ENCODE data around the gene FBLL1. TPM values are rescaled to one million over a fixed set of nuclear protein-coding genes. Genes with fewer than 3 reads are reported as not detected.

FBLL1 gene
- 1.8 TPM for polyA plus RNA-seq (2013, experiment 1 of 2)
- polyA plus RNA-seq (2013, experiment 2 of 2), result 2.3 TPM

DNA sequence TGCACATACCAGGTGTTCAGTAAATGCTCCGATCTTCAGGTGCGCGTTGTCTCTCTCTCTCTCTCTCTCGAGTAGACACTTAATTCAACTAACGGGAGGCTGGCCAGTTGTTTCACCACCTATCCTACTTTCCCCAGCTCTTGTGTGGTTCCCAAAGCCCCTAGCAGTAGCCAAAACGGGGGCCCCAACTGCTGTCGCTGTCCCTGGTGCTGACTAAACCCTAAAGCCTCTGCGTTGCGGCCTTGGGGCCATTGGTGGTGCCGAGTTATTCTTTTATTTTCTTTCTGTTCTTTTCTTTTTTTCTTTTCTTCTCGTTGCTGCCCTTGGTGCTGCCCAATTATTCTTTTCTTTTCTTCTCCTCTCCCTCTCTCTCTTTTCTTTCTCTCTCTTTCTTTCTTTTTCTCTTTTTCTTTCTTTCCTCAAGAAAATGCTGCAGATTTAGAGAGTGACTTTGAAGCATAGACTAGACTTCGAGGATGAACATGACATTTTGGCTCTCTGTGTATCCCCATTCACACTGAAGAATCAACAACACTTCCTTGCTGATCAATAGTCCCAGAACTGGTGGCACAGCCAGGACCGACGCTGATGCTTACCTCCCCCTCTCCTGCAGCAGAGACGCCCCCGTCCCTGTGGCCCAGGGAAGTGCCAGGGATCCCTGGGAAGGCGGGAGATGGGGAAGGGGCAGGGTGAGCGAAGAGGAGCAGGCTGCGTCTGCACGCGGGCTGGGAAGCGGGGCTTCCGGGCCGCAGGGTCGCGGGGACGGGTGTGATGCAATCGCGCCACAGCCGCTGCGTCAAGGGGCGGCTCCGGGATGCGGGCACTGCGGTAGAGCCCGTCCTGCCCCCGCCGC is at the start of gene FBLL1:
Gene FBLL1, plus strand, starts transcription at position 785 of the 853 bp plus-strand sequence. CDS start 200 bp downstream, outside the sequence.
- Histone ChIP-seq H3K9ac (ENCODE audit: low read depth, low read length) (no peak within 1 kb of the TSS), H3K4me3 (ENCODE audit: low read length) (peak within 1 kb of the TSS; percentile 54), H3K9me3 (ENCODE audit: insufficient read depth, low read depth, low read length) (no peaks in the 10 kb centered on the region), H3K36me3 (ENCODE audit: insufficient read depth, low read length) (no peaks in the 10 kb centered on the region), H3K27ac (ENCODE audit: low read depth, low read length) (no peak within 1 kb of the TSS; the same call in 1 of the 2 replicates), H3K27me3 (ENCODE audit: insufficient read depth, low read length) (peaks cover 24% of the 10 kb centered on the region), H3K4me1 (ENCODE audit: insufficient read depth, low read length) (peaks cover 9% of the 10 kb centered on the region)
- WGBS, result 12% methylated on average over 38 of the region's 38 CpGs

DNA sequence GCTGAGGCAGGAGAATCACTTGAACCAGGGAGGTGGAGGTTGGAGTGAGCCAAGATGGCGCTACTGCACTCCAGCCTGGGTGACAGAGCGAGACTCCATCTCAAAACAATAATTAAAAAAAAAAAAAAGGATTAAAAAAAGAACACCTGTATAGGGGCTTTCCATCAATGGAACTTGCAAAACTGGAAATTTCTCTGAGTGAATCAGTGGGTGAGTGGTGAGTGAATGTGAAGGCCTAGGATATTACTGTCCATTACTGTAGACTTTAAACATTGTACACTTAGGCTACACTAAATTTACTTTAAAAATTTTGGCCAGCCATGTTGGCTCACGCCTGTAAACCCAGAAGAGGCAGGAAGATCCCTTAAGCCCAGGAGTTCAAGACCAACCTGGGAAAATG is 48.5 kb upstream of the FBLL1 start:
- 87% methylated on average over 1 of the region's 3 CpGs for WGBS
- H3K9me3 ChIP-seq (ENCODE audit: insufficient read depth, low read depth, low read length), result no peaks in the 10 kb centered on the region
- no peaks in the 10 kb centered on the region for H3K36me3 ChIP-seq (ENCODE audit: insufficient read depth, low read length)
- H3K27ac ChIP-seq (ENCODE audit: low read depth, low read length), result no peak overlapping the region
- H3K9ac ChIP-seq (ENCODE audit: low read depth, low read length), result no peak overlapping the region
- H3K4me3 ChIP-seq (ENCODE audit: low read length), result no peak overlapping the region
- H3K27me3 ChIP-seq (ENCODE audit: insufficient read depth, low read length), result no peaks in the 10 kb centered on the region; the same call in 1 of the 2 replicates
- no peaks in the 10 kb centered on the region for H3K4me1 ChIP-seq (ENCODE audit: insufficient read depth, low read length)

DNA sequence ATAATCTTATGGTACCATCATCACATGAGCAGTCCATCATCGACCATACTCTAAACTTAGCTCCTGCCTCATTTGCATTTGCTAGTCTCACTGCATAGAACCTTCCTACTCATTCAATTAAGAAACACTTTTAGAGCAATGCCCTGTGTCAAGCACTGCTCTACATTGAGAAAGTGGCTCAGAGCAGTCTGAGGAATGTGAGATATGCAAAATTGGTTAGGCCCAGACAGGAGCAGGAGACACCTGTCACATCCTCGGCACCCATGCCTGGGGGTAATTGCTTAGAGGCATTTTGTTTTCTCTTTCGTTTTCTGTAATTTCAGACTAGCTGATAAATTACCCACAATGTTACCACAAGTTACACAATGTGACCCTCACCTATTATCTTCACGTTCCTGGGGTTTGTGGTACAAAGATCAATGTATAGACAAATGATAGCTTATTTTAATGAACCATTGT is 47.7 kb upstream of the FBLL1 start:
- no peak overlapping the region for H3K9ac ChIP-seq (ENCODE audit: low read depth, low read length)
- H3K4me1 ChIP-seq (ENCODE audit: insufficient read depth, low read length), result no peaks in the 10 kb centered on the region
- WGBS, result 72% methylated on average over 4 of the region's 4 CpGs

DNA sequence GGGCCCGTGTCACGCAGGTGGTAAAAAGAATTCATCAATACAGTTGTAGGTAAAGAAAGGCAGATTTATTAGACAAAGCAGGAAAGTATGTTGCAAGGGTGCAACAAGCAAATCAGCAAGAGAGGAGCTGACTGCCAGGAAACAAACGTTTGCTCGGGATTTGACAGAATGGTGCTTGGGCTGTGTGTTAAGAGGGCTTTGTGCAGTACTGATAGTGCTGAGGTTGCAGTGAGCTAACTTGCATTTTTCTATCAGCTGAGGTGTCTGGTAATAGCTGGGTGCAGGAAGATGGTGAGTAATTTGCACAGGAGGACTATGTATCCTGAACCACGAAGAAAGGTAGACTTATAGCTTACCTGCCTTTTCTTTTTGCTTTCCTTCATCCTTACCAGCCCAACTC is 46.7 kb upstream of the FBLL1 start:
- H3K9ac ChIP-seq (ENCODE audit: low read depth, low read length), result no peak overlapping the region
- H3K4me3 ChIP-seq (ENCODE audit: low read length), result no peak overlapping the region
- H3K27me3 ChIP-seq (ENCODE audit: insufficient read depth, low read length), result no peaks in the 10 kb centered on the region; the same call in 1 of the 2 replicates
- no peaks in the 10 kb centered on the region for H3K9me3 ChIP-seq (ENCODE audit: insufficient read depth, low read depth, low read length)
- 0 out of 2 replicates have a peak, but pooled peaks cover 2% of the 10 kb centered on the region for H3K4me1 ChIP-seq (ENCODE audit: insufficient read depth, low read length)
- H3K27ac ChIP-seq (ENCODE audit: low read depth, low read length), result no peak overlapping the region
- 87% methylated on average over 5 of the region's 5 CpGs for WGBS
- no peaks in the 10 kb centered on the region for H3K36me3 ChIP-seq (ENCODE audit: insufficient read depth, low read length)

More for the DNA sequence above, 47.7 kb upstream of the FBLL1 start:
- Histone ChIP-seq H3K27me3 (ENCODE audit: insufficient read depth, low read length) (no peaks in the 10 kb centered on the region; the same call in 1 of the 2 replicates), H3K4me3 (ENCODE audit: low read length) (no peak overlapping the region), H3K9me3 (ENCODE audit: insufficient read depth, low read depth, low read length) (no peaks in the 10 kb centered on the region), H3K27ac (ENCODE audit: low read depth, low read length) (no peak overlapping the region), H3K36me3 (ENCODE audit: insufficient read depth, low read length) (no peaks in the 10 kb centered on the region)

DNA sequence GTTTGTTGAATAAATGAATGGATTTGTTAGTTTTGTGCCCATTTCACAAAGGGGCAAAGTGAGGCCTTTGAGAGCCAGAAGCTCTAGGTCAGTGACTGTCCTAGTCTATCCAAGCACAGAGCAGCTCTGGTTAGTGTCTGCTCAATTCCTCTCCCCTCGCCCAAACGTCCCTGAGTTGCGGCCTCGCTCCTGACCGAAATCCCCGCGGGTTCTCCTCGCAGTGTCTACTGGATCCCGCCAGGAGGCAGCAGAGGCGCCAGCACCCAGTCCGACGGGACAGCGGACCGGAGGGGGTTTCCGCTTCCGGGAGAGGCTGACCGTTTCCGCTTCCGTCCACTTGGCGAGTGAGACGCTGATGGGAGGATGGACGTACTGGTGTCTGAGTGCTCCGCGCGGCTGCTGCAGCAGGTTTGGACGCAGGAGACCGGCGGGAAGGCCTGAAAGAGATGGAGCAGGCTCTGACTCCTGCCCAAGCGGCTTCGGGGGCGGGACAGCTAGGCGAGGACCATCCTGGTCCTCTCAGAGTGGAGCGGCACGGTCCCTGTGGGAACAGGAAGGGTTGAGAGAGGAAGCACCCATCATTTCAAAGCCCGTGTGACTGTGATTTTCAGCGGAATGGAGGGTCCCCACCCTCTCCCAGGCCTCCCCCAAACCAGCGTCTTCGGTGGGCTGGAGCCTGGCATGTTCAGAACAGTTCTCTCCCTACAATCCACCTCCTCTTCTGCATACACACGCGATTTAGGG is 42.8 kb upstream of the FBLL1 start, which contains the start of gene RARS1:
Gene RARS1, plus strand, starts transcription at position 336 of the 744 bp plus-strand sequence. Its CDS starts 28 bp downstream, at position 364.
- H3K4me1 ChIP-seq (ENCODE audit: insufficient read depth, low read length), result 0 out of 2 replicates have a peak, but pooled peaks cover 4% of the 10 kb centered on the region
- H3K9ac ChIP-seq (ENCODE audit: low read depth, low read length), result peak within 1 kb of the TSS; percentile 84
- peaks cover 37% of the 10 kb centered on the region for H3K36me3 ChIP-seq (ENCODE audit: insufficient read depth, low read length)
- no peaks in the 10 kb centered on the region; the same call in 1 of the 2 replicates for H3K27me3 ChIP-seq (ENCODE audit: insufficient read depth, low read length)
- peak within 1 kb of the TSS; percentile 93 for H3K4me3 ChIP-seq (ENCODE audit: low read length)
- H3K27ac ChIP-seq (ENCODE audit: low read depth, low read length), result peak within 1 kb of the TSS; percentile 4
- no peaks in the 10 kb centered on the region for H3K9me3 ChIP-seq (ENCODE audit: insufficient read depth, low read depth, low read length)
- 1% methylated on average over 40 of the region's 40 CpGs for WGBS

DNA sequence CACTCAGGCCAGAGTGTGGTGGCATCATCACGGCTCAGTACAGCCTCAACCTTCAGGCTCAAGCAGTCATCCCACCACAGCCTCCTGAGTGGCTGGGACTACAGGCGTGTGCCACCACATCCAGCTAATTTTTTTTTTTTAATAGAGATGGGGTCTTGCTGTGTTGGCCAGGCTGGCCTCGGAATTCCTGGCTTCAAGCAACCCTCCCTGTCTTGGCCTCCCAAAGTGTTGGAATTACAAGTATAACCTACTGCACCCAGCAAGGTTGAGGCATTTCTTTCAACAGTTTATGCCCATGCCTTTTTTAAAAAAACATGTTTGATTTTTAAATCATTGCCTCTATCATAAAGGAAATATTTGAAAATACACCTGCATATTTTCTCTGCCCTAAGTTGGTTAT is 40.0 kb upstream of the FBLL1 start:
- Histone ChIP-seq H3K27ac (ENCODE audit: low read depth, low read length) (no peak overlapping the region), H3K9me3 (ENCODE audit: insufficient read depth, low read depth, low read length) (no peaks in the 10 kb centered on the region), H3K36me3 (ENCODE audit: insufficient read depth, low read length) (peaks cover 65% of the 10 kb centered on the region), H3K27me3 (ENCODE audit: insufficient read depth, low read length) (no peaks in the 10 kb centered on the region), H3K4me3 (ENCODE audit: low read length) (no peak overlapping the region), H3K4me1 (ENCODE audit: insufficient read depth, low read length) (0 out of 2 replicates have a peak, but pooled peaks cover 4% of the 10 kb centered on the region), H3K9ac (ENCODE audit: low read depth, low read length) (no peak overlapping the region)
- 96% methylated on average over 3 of the region's 3 CpGs for WGBS

DNA sequence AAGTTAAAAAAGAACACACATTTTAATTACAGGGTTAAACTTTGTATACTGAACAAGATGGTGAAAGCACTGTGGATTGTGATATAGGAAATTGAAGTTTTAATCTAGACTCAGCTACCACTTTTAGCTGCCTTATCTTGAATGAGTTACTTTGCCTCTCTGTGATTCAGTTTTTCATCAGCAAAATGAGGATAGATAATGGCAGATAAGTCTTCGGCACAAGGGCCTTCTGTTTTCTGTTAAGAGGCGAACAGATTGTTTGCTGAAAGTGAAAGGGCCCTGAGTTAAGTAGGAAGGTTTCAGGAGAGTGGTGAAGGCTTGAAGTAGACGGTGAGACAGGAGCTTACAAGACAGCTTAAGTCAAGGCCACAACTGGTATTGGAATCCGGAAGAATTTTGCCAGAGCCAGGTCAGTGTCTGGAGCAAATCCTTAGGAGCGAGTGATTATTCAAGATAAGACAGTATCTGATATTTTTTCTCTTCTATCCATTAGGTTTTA is 35.0 kb upstream of the FBLL1 start:
- Histone ChIP-seq H3K9me3 (ENCODE audit: insufficient read depth, low read depth, low read length) (no peaks in the 10 kb centered on the region), H3K27ac (ENCODE audit: low read depth, low read length) (no peak overlapping the region), H3K27me3 (ENCODE audit: insufficient read depth, low read length) (no peaks in the 10 kb centered on the region), H3K4me1 (ENCODE audit: insufficient read depth, low read length) (no peaks in the 10 kb centered on the region), H3K4me3 (ENCODE audit: low read length) (no peak overlapping the region), H3K9ac (ENCODE audit: low read depth, low read length) (no peak overlapping the region), H3K36me3 (ENCODE audit: insufficient read depth, low read length) (peaks cover 99% of the 10 kb centered on the region)
- WGBS, result 94% methylated on average over 4 of the region's 5 CpGs

DNA sequence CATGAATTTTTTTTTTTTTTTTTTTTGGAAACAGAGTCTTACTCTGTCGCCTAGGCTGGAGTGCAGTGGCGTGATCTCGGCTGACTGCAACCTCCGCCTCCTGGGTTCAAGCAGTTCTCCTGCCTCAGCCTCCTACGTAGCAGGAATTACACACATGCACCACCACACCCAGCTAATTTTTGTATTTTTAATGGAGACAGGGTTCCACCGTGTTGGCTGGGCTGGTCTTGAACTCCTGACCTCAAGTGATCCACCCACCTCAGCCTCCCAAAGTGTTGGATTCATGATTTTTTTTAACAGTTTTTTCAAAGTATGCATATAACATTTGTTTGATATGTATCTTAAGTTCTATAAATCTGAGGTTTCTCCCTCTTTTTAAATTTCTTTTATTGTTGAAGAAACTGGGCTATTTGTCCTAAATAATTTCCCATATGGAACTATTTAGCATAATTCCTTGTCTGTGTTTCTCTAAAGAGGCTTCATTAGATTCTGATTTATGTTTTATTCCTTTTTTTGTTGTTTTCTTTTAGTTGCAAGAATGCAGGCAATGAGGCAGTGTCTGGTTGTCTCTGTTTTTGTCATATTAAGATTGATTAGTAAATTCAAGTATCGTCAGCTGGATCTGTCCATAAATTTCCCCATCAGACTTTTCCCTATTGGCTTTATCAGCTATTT is 26.4 kb upstream of the FBLL1 start:
- H3K9ac ChIP-seq (ENCODE audit: low read depth, low read length), result no peak overlapping the region
- no peak overlapping the region for H3K4me3 ChIP-seq (ENCODE audit: low read length)
- H3K36me3 ChIP-seq (ENCODE audit: insufficient read depth, low read length), result peaks cover 94% of the 10 kb centered on the region
- no peaks in the 10 kb centered on the region for H3K9me3 ChIP-seq (ENCODE audit: insufficient read depth, low read depth, low read length)
- no peaks in the 10 kb centered on the region for H3K27me3 ChIP-seq (ENCODE audit: insufficient read depth, low read length)
- no peaks in the 10 kb centered on the region for H3K4me1 ChIP-seq (ENCODE audit: insufficient read depth, low read length)
- 95% methylated on average over 6 of the region's 7 CpGs for WGBS
- H3K27ac ChIP-seq (ENCODE audit: low read depth, low read length), result no peak overlapping the region

DNA sequence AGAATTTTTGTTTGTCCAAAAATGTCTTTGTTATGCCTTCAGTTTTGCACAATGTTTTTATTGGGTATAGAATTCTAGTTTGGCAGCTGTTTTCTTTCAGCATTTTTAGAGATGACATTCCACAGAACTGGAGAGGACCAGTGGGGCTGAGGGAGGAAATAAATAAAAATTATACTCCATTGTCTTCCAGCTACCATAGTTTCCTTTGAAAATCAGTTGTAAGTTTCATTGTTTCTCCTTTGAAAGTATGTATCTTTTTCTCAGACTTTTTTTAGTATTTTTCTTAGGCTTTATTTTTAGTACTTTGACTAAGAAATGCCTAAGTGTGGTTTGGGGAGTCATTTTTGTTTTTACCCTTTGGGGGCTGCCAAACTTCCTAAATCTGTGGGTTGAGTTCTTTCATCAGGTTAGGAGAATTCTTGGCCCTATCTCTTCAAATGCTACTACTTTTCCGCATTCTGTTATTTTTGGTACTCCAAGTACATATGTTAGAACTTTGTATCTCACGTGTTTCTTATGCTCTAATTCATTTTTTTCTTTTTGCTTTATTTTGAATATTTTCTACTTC is 15.2 kb upstream of the FBLL1 start:
- no peaks in the 10 kb centered on the region for H3K4me1 ChIP-seq (ENCODE audit: insufficient read depth, low read length)
- no peak overlapping the region for H3K9ac ChIP-seq (ENCODE audit: low read depth, low read length)
- H3K27me3 ChIP-seq (ENCODE audit: insufficient read depth, low read length), result no peaks in the 10 kb centered on the region
- H3K9me3 ChIP-seq (ENCODE audit: insufficient read depth, low read depth, low read length), result no peaks in the 10 kb centered on the region
- no CpG with 5 or more reads among the region's 2 CpGs for WGBS
- H3K27ac ChIP-seq (ENCODE audit: low read depth, low read length), result no peak overlapping the region
- H3K4me3 ChIP-seq (ENCODE audit: low read length), result no peak overlapping the region
- peaks cover 100% of the 10 kb centered on the region for H3K36me3 ChIP-seq (ENCODE audit: insufficient read depth, low read length)

DNA sequence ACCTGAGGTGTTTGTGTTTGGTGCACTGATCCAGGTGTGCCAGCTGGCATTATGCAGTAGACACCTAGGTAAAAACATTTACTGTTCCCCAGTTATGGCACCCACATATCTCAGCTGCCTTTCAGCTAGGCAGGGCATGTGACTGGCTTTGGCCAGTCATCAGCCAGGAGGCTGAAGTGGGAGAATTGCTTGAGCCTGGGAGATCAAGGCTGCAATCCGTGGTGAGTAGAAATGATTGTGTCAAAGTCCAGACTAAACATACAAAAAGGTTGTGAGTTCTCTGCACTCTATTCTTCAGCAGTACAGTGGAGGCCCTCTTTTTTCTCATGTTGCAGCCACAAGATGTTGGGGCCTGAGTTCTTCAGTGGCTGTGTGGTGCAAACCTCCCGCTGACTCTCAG is 3.2 kb upstream of the FBLL1 start:
- H3K4me3 ChIP-seq (ENCODE audit: low read length), result no peak overlapping the region
- no peak overlapping the region for H3K9ac ChIP-seq (ENCODE audit: low read depth, low read length)
- WGBS, result 75% methylated on average over 1 of the region's 2 CpGs

More for the DNA sequence above, 3.2 kb upstream of the FBLL1 start:
- Histone ChIP-seq H3K36me3 (ENCODE audit: insufficient read depth, low read length) (no peaks in the 10 kb centered on the region), H3K27ac (ENCODE audit: low read depth, low read length) (no peak overlapping the region), H3K4me1 (ENCODE audit: insufficient read depth, low read length) (no peaks in the 10 kb centered on the region), H3K27me3 (ENCODE audit: insufficient read depth, low read length) (peaks cover 24% of the 10 kb centered on the region), H3K9me3 (ENCODE audit: insufficient read depth, low read depth, low read length) (no peaks in the 10 kb centered on the region)

Data from HUES64 (cell line).